ENCODE measurements around the gene AMOTL2. TPM values are rescaled to one million over a fixed set of nuclear protein-coding genes. Genes with fewer than 3 reads are reported as not detected.

AMOTL2 gene
- total and polyA plus RNA-seq, 2 donors (not counting 1 experiment from before 2014, with no cell fraction given): not detected

- ATAC-seq (ENCODE audit: low read depth) (no peak), DNase-seq (no peak)
- no peak overlapping the region for H3K9ac ChIP-seq (ENCODE audit: low read length)
- no peaks in the 10 kb centered on the region for H3K9me3 Mint-ChIP-seq (ENCODE audit: insufficient read depth)
- no peaks in the 10 kb centered on the region for H4K20me1 ChIP-seq (ENCODE audit: control insufficient read depth, insufficient read depth, low read length, poor library complexity, severe bottlenecking)
- H3K27ac ChIP-seq (ENCODE audit: low read length in 2 of 2): no peak overlapping the region
- peaks cover 0 to 3% (median 0%) of the 10 kb centered on the region in 4 experiments for H3K27me3 ChIP-seq (replicated peaks in 1 of 4; ENCODE audit: control extremely low read depth in 1 of 4, control insufficient read depth in 3 of 4, insufficient read depth in 4 of 4, low read length in 3 of 4)
- H3K4me1 ChIP-seq (ENCODE audit: control insufficient read depth in 2 of 2, insufficient read depth in 2 of 2, low read length in 2 of 2): no peaks in the 10 kb centered on the region
- no peaks in the 10 kb centered on the region for H3K79me2 ChIP-seq (ENCODE audit: control insufficient read depth, insufficient read depth, low read length)
- no peak overlapping the region for H3K4me3 ChIP-seq (ENCODE audit: control extremely low read depth in 1 of 5, extremely low read depth in 1 of 5, insufficient read depth in 1 of 5, low read depth in 2 of 5, low read length in 4 of 5)
- H3K9me3 ChIP-seq (ENCODE audit: control extremely low read depth in 1 of 3, control insufficient read depth in 2 of 3, insufficient read depth in 1 of 3, low read length in 2 of 3): peaks cover 0 to 2% (median under 1%) of the 10 kb centered on the region in 3 donors
- no peaks in the 10 kb centered on the region for H3K4me1 Mint-ChIP-seq
- H3K27me3 Mint-ChIP-seq: peaks cover 13% of the 10 kb centered on the region
- ChIA-PET CTCF (no interaction called here), POLR2A (no interaction called here)
- intact Hi-C loops (cut with micrococcal nuclease): no loop called here
- no peak overlapping the region for H3K4me2 ChIP-seq (replicated peaks; ENCODE audit: low read depth, low read length, poor library complexity, severe bottlenecking)
- TF ChIP-seq CTCF (IDR thresholded peaks at IDR 0.05) (no peak), EZH2 (IDR thresholded peaks at IDR 0.05; ENCODE audit: borderline replicate concordance, insufficient read depth, low read depth, low read length, poor library complexity, severe bottlenecking) (no peak)
- H3K4me3 Mint-ChIP-seq: no peak overlapping the region
- no peak overlapping the region for H2AFZ ChIP-seq (ENCODE audit: insufficient read depth, low read depth, low read length, poor library complexity, severe bottlenecking)
- 100% methylated on average over 2 of the region's 5 CpGs for WGBS (ENCODE audit: insufficient coverage)
- H3K36me3 ChIP-seq (replicated peaks in 1 of 2; ENCODE audit: control extremely low read depth in 1 of 2, control insufficient read depth in 1 of 2, extremely low read depth in 1 of 2, insufficient read depth in 2 of 2, low read length in 1 of 2): no peaks in the 10 kb centered on the region
- H3K27ac Mint-ChIP-seq: no peak overlapping the region
These were observed 45.7 kb upstream of the AMOTL2 start for GRCh38 chr3:134419960-134420321.

- ChIA-PET CTCF (no interaction called here), POLR2A (no interaction called here)
- no peaks in the 10 kb centered on the region for H3K4me1 Mint-ChIP-seq
- Histone ChIP-seq H3K27me3 (replicated peaks in 1 of 4; ENCODE audit: control extremely low read depth in 1 of 4, control insufficient read depth in 3 of 4, insufficient read depth in 4 of 4, low read length in 3 of 4) (peaks cover 0 to 6% (median 0%) of the 10 kb centered on the region in 4 experiments), H4K20me1 (ENCODE audit: control insufficient read depth, insufficient read depth, low read length, poor library complexity, severe bottlenecking) (no peaks in the 10 kb centered on the region), H3K4me3 (ENCODE audit: control extremely low read depth in 1 of 5, extremely low read depth in 1 of 5, insufficient read depth in 1 of 5, low read depth in 2 of 5, low read length in 4 of 5) (no peak overlapping the region), H3K79me2 (ENCODE audit: control insufficient read depth, insufficient read depth, low read length) (no peaks in the 10 kb centered on the region), H2AFZ (ENCODE audit: insufficient read depth, low read depth, low read length, poor library complexity, severe bottlenecking) (no peak overlapping the region), H3K36me3 (replicated peaks in 1 of 2; ENCODE audit: control extremely low read depth in 1 of 2, control insufficient read depth in 1 of 2, extremely low read depth in 1 of 2, insufficient read depth in 2 of 2, low read length in 1 of 2) (no peaks in the 10 kb centered on the region), H3K27ac (ENCODE audit: low read length in 2 of 2) (no peak overlapping the region), H3K9ac (ENCODE audit: low read length) (no peak overlapping the region), H3K4me1 (ENCODE audit: control insufficient read depth in 2 of 2, insufficient read depth in 2 of 2, low read length in 2 of 2) (no peaks in the 10 kb centered on the region), H3K4me2 (replicated peaks; ENCODE audit: low read depth, low read length, poor library complexity, severe bottlenecking) (no peak overlapping the region), H3K9me3 (ENCODE audit: control extremely low read depth in 1 of 3, control insufficient read depth in 2 of 3, insufficient read depth in 1 of 3, low read length in 2 of 3) (peaks cover 0 to 2% (median 2%) of the 10 kb centered on the region in 3 donors)
- ATAC-seq (ENCODE audit: low read depth) (no peak), DNase-seq (no peak)
- intact Hi-C loops (cut with micrococcal nuclease): no loop called here
- H3K9me3 Mint-ChIP-seq (ENCODE audit: insufficient read depth): no peaks in the 10 kb centered on the region
- no peak overlapping the region for H3K27ac Mint-ChIP-seq
- WGBS (ENCODE audit: insufficient coverage): 94% methylated on average over 5 of the region's 5 CpGs
- peaks cover 15% of the 10 kb centered on the region for H3K27me3 Mint-ChIP-seq
- no peak overlapping the region for H3K4me3 Mint-ChIP-seq
- TF ChIP-seq EZH2 (IDR thresholded peaks at IDR 0.05; ENCODE audit: borderline replicate concordance, insufficient read depth, low read depth, low read length, poor library complexity, severe bottlenecking) (no peak), CTCF (IDR thresholded peaks at IDR 0.05) (no peak)
These were observed 45.1 kb upstream of the AMOTL2 start for GRCh38 chr3:134419214-134419959.
